Activated CD8-positive, alpha-beta memory T cell treated with anti-CD3 and anti-CD28 coated beads, Interleukin-2, amount 50 U/mL, for 24 hours (primary cell): ENCODE data around the gene GAPT.
A peak's percentile ranks its signal among the peaks of the same experiment; 100 is the strongest.

Experiments
- DNase-seq: peaks from one replicate; pipeline ENCODE4 v3.0.0-alpha.2; 2020; ENCODE audit errors: extremely low read depth

Gene GAPT

DNA sequence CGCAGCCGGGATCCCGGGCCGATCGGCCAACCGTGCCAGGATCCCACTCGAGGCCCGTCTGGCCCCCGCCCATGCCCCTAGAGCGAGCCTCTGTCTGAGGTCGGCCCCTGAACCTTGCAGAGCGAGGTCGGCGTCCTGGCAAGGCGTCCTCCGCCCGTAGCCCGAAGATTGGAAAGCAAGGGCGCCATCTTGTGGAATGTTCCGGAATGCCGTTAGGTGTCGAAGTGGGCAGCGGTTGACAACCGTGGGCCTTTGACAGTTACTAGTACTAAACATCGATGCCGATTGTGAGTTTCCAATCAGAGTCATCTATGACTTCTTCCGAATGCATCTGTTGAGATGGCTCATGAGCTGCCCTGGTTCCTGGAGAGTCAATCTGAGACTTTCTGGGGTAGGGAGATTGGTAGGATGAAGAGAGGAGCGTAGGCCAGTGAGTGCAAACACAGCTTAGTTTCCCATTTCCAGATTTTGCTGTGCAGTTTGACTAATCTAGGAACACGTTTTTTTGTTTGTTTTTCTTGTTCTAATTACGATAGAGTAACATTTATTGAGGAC, 30.4 kb upstream of the GAPT start:
- DNase-seq, result peak; percentile 78

DNA sequence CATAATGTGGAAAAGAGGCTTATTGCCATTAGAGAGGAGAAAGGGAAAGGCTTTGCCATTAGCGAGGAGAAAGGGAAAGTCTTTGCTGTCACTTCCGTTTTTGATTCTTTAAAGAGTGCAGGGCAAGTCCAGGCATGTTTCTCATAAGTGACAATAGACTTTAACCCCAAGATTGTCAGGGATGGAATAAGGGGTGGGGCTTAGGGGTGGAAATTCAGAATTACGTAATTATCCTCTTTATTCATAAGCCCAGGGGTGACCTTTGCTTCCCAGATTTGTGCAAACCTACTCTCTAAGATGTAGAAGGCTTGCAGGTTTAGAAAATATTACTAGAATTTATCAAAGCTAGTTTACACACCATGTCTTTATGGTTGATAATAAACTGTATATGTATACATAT, 29.1 kb upstream of the GAPT start:
- no peak for DNase-seq

DNA sequence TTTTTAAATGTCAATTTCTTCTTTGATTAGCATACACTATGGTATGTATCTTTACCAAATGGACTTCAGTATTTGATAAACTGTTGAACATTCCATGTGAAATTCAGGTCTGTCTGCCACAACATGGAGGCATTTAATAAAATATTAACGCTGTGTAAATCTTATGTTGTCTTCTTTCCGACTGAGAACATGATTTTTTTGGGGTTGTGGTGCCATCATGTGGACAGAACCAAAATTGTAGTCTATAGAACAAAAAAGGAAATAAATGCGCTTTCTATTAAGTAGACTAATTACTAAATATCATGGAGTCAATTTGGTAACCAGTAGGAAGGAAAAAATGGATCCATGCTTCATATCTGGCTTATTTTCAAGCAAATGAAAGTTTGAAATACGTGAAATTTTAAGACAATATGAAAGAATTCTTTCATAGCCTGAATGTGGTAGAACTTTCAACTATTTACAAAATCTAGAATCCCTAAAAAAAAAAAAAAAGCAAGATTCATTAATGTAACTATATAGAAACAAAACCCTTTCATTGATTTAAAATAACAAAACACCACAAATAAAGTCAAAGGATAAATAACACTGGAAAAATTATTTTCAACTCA, 28.5 kb upstream of the GAPT start:
- no peak for DNase-seq

DNA sequence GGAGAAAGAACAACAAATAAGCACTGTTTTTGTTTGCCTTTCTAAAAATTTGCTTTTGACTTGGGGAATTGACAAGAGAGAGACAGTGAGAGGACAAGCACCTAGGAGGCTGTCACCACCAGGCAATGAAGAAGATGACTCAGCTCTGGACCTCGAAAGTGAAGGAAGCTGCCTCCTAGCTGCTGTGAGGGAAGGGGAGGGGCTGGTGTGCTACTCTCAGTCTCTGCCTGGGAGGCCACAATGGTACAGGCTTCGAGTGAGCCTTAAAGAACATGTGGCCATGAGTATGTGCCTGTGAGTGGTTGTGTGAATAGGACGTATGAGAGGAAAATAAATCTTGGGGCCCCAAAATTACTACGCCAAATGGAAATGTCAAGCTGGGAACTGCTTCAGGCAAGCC, 24.3 kb upstream of the GAPT start:
- no peak for DNase-seq

DNA sequence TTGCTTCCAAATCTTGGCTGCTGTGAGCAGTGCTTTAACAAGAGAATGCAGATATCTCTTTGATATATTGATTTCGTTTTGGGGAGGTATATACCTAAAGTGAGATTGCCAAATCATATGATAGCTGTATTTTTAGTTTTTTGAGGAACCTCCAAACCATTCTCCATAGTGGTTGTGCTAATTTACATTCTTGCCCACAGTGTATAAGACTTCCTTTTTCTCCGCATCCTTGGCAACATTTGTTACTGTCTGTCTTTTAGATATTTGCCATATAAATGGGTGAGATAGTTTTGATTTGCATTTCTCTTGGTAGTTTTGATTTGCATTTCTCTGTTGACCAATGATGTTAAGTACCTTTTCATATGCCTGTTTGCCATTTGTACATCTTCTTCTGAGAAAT, 21.3 kb upstream of the GAPT start:
- no peak for DNase-seq

DNA sequence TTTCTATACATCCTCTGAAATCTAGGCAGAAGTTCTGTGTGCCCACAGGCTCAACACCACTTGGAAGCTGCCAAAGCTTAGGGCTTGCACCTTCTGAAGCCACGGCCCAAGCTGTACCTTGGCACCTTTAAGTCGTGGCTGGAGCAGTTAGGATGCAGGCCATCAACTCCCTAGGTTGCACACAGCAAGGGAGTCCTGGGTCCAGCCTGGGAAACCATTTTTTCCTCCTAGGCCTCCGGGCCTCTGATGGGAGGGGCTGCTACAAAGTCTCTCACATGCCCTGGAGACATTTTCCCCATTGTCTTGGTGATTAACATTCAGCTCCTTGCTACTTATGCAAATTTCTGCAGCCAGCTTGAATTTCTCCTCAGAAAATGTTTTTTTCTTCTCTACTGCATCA, 15.8 kb upstream of the GAPT start:
- DNase-seq, result no peak

DNA sequence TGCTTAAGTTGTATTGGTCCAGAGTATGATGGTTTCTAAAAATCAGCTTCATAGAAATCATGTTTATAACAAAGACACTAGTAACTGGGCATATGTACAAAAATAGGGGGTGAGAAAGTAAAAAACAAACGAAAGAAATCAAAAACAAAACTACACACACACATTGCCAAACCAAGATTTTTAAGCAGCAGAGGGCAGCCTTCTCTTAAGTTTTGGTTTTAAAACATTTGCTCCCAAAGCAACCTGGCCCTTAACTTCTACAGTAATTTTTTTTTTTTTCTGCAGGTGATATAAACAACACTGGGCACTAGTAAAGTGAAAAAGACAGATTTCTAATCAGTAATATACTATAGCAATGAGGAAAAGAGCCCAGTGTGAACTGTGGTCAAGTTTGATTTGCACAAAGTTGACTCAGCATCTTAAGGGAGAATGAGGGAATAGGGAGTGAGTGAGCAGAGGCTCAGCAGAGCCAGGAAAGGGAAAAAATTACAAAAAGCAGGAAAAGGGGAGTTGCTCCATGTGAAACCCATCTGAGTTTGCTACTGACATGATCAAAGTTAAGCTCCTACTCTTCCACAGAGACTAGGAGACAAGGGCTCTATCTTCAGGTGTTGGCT, 13.4 kb upstream of the GAPT start:
- DNase-seq, result no peak

DNA sequence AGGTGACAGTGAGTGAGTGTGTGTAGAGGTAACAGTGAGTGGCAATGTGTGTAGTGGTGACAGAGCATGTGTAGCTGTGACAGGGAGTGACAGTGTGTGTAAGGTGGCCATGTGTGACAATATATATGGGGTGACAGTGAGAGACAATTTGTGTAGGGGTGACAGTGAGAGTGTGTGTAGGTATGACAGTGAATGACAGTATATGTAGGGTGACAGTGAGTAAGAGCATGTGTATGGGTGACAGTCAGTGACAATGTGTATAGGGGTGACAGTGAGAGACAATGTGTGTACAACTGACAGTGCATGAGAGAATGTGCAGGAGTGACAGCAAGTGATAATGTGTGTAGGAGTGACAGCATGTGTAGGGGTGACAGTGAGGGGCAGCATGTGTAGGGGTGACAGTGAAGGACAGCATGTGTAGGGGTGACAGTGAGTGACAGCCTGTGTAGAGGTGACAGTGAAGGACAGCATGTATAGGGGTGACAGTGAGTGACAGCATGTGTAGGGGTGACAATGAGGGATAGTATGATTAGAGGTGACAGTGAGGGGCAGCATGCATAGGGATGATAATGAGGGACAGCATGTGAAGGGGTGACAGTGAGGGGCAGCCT, 10.1 kb upstream of the GAPT start:
- no peak for DNase-seq

DNA sequence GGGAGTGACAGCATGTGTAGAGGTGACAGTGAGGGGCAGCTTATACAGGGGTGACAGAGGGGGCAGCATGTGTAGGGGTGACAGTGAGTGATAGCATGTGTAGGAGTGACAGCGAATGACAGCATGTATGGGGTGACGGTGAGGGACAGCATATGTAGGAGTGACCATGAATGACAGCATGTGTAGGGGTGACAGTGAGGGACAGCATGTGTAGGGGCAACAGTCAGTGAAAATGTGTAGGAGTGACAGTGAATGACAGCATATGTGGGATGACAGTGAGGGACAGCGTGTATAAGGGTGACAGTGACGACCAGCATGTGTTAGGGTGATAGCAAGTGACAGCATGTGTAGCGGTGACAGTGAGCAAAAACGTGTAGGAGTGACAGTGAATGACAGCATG, 9.4 kb upstream of the GAPT start:
- no peak for DNase-seq

DNA sequence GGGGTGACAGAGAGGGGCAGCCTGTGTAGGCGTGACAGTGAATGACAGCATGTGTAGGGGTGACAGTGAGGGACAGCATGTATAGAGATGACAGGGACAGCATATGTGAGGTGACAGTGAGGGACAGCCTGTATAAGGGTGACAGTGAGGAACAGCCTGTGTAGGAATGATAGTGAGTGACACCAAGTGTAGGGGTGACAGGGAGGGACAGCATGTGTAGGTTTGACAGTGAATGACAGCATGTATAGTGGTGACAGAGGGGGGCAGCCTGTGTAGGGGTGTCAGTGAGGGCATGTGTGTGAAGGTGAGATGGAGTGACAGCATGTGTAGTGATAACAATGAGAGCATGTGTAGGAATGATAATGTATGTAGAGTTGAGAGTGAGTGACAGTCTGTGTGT, 8.7 kb upstream of the GAPT start:
- DNase-seq, result no peak

DNA sequence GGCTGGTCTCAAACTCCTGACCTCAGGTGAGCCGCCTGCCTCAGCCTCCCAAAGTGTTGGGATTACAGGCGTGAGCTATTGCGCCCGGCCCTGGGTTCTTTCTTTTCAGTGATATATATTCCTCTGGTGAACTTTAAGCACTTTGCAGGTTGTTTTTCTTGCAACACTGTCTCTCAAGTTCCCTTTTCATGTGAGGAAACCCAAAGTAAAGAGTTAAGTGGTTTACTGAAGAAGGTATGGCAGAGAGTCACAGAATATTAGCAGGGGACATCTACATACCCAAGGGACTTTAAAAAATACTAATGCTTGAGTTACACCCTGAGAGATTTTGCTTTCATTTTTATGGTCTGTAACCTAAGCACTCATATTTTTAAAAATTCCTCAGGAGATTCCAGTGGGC, 6.7 kb upstream of the GAPT start:
- DNase-seq, result no peak

DNA sequence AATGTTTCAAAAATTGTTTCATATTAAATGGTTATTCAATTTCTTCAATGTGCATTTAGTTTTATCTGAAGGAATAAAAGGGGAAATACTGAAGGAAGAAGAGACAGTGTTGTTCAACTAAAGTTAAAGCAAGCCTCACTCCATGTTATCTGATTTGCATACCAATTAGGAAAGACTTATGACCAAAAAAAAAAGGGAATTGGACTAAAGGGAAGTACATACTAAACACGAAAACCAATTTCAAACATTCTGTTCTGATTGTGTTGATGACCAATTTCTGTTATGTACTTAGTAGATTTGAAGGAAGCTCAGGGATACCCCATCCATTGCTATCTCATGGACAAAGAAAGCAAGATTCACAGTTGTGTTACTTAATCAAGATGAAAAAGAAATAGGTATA, 4.9 kb upstream of the GAPT start:
- DNase-seq, result no peak

DNA sequence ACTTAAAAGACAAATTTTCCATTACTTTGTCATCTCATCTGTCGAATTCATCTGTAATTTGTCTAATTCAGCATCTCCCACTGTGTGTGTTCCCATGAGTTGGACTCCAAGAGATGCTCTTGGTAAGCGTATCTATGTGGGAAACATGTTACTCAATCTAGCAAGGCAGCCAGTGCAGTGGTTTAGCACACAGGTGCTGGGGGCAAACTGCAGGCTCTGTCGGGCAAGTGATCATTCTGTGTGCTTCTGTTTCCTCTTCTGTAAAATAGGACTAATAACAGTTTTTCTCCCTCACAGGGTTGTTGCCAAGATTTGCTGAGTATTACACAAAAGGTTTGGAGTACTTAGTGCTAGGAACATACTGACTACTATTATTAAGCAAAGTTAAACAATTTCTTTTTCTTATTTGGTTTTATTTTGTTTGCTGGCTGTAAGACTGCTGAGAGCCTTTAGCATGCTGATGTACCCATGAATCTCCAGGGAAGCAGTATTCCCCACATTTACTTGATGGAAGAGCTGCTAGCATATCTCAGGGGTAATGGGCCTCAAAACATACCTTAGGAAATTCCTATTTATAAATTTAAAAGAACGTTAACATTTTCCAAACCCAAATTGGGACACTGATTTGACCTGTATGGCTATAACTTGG, 709 bp upstream of the GAPT start:
- DNase-seq, result no peak

DNA sequence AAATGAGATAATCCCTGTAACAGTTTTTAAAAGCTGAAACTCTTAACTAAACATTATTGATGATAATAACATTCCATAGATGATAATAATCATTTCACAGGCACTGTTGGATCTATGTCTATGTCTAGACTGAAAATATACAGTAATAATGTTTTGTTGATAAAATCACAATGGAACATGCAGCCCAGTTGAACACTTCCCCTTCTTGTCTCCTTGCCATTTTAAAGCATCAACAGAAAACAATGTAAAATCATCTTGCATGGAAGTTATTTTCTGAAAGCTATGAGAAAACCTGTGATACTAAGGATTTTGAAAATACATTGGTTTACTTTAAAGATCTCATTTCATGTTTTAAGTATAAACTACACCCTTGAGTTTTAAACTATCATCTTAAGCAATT, 1.9 kb downstream of the GAPT start:
- DNase-seq, result no peak

DNA sequence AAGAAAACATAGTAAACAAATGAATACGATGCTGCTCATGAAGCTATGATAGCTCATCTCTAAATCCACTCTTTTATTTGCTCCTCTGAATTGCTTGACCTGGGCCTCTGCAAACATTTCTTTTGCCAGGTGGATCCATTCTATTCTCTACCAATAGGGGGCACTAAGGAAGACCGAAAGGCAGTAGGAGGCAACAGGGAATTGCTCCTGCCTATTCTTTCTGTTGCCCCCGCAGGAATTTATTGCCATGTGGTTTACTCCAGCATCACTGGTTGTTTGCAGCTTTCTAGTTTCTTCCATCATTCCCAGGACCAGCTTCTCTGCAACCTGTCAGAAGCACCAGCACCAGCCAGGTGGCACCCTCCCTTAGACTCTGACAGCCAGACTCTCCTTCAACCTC, 5.3 kb downstream of the GAPT start:
- DNase-seq, result no peak

DNA sequence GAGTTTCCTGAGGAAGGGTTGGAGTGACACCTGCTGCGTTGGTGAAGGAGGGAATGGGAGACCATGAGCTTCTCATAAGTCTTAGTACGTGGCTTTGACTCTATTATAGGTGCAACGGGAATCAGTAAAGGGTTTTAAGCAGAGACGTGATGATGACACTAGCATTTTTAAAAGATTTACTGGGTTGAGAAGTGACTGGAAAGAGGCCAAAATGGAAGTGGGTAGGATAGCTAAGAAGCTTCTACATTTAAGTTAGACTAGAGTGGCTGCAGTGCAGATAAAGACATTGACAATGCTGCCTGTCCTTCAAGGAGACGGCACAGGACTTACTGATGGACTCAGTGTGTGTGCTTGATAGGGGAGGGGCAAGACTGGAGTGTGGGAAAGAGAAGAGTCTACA, 6.2 kb downstream of the GAPT start:
- DNase-seq, result no peak

DNA sequence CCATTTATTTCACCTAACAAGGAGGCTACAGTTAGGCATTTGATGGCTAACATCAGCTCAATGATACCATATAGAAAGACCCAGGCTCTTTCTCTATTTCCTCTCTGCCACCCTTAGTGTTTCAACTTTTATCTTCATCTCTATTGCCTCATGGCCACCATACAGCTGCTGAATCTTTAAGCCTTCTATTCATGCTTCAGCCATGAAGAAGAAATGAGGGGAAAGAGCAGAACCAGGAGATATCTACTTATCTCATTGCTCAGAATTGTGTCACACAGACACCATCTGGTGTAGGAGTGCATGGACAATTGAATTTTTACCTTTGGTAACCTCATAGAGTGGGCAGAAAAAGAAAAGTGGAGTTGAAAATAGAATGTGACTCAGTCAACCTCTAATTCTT, 6.7 kb downstream of the GAPT start:
- DNase-seq, result no peak

DNA sequence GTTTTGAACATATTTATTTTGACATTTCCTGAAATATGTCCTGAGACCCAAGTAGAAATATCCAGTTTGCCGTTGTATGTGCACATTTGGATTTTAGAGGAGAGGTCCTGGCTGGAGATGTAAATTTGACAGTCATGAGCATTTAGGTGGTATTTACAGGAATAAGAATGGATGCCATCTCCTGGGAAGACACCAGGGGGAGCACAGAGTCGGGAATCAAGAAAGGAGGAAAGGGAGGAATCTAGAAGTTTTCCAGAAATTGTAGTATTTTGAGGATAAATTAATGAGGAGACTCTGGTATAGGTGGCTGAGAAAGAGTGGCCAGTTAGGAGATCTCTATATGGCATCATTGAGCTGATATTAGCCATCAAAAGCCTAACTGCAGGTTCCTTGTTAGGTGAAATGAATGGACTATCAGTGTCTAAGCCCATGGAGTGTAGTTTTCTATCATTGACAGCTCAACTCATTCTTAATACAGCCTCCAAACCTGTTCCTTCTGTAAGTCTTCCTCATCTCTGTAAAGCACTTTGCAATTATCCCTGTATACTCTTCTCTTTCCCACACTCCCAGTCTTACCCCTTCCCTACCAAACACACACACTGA, 7.2 kb downstream of the GAPT start:
- DNase-seq, result no peak

DNA sequence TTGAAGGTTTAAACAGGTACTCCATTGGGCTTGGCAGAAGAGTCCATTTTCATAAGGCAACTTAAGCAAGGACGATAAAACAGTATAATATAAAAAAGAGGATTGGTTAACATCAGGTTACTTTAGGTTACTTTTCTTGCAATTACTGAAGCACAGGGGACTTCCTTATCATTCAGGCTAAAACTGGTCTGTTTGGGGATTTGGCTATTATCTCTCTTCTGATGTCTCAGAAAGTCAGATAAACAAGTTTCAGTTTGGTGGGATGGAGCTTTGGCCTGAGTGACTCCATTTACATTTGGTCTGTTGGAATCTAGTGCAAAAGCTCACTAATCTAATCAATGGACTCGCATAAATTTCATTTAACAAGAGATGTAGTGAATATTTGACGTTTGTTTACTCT, 8.0 kb downstream of the GAPT start:
- DNase-seq, result no peak

DNA sequence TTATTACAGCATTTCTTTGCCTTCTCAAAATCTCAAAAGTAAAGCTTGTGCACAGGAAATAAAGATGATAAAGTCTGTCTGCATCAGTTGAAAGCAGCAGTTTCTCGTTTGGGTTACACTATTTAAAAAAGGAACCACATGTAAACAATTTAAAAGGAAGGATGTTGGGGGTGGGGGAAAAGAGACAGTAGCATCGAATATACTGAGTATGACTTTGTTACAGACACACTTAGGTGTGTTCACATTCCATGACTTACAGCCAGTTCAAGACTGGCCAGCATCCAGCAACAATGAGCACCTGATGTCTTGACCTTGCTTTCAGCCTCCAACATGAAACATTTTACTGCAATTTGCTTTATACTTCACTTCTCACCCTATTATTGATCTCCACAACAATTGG, 8.7 kb downstream of the GAPT start:
- DNase-seq, result no peak

DNA sequence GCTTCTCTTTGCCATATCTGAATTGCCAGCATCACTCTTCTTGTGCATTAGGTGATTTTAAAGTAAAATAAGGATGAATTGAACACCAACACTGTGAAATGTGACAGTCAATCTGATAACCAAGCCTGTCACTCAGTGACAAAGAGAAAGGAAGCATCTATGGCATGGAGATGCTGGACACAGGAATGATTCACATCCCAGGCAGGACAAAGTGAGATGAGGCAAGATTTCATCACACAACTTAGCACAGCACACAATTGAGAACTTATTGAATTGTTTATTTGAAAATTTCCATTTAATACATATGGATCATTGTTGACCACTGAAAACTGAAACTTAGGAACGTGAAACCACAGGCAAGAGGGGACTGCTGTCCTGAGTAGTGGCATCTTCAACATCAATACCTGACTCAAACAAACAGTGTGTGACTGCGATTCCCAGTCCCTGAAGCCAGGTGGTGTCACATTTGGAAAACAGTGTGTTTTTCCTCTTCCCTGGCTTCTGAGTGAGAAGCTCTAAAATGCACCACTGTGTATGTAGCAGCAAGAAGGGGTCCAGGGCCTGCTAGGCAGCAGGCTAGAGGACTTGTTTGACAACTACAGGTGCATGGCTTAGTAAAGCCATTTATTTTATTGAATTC, 10.7 kb downstream of the GAPT start:
- no peak for DNase-seq

DNA sequence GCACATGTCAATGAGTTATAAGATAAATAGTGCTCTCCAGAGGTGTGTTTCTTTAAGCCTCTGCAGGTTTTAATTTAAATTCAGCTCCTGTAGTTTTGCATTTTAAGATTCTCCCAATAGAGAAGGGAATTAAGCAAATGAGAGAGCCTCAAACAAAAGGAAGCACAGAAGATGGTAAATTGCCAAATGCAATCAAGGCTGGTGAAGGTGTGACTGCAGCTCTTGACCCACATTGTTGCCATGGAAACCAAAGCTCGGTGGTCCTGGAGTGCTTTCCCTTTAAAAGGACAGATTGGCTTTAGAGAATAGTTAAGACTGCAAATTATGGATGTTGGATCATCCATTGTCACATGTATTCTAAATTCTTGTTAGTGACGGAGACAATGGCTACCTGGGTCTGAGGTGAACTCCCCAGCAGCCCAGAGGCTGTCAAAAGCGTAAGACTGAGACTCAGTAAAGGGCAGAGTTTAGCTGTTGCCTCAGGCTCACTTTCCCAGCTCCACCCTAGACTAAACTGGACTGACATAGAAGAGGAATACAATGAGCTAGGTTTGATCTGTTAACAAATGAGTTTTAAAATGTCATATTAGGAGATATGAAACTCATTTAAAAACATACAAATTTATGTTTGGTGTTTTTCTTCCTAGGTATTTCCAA, 12.3 kb downstream of the GAPT start:
- no peak for DNase-seq
